Measurements from ENCODE around the gene GRIK3.

DNA sequence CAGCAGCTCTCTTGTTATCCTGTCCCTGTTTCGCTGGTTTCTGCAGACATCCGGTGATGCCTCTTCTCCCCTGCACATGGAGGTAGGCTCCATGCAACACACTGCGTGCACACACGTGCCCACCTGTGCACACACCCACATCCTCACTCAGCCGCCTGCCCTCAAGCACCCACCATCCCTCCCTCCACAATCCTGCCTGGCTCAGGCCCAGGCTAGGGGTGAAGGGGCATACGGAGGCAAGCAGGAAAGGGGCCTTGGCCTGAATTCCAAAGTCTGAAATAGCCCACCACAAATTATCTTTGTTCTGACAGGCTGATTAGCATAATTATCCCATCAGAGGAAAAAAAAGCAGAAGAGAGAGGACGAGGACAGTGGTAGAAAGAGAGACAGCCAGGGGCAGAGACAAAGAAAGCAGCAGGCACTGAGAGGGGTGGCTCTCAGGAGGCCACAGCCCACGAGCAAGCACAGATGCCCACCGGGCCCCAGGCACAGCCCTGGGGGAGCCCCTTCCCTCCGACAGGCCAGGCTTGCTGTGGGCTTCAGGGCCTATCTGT, 73.2 kb downstream of the GRIK3 start:
- TF ChIP-seq CTCF (conservative IDR thresholded peaks at IDR 0.05 in 1 of 2, IDR thresholded peaks at IDR 0.05 in 1 of 2; ENCODE audit: extremely low read depth in 1 of 2, insufficient read depth in 1 of 2, low read depth in 1 of 2, low read length in 2 of 2): no peak
- no peak for TF ChIP-seq EZH2 (IDR thresholded peaks at IDR 0.05; ENCODE audit: borderline replicate concordance, low read length)
